T-cell (primary cell): ENCODE data around the gene CABCOCO1. TPM values are rescaled to one million over a fixed set of nuclear protein-coding genes. Genes with fewer than 3 reads are reported as not detected.
"Not testable (repeated sequence)": the region's sequence is repeated elsewhere in the genome, so short reads cannot be mapped to it uniquely, and the experiment has no call there.

Experiments used
- ATAC-seq, 4 experiments: fragments of 200-7000 bp in 3 of 4; fragments of 150-1000 bp in 1 of 4; cut with Tn5 transposase; replicated peaks in 1 of 4; 1 replicate in 3 of 4; 2 replicates in 1 of 4; pipeline ENCODE4 v1.10.0; 2021; ENCODE audit warnings: moderate library complexity in 3 of 4, mild to moderate bottlenecking in 2 of 4, moderate number of reproducible peaks in 1 of 4
- CTCF ChIA-PET, 2 donors: fragments of 300-600 bp; sonication (Branson Sonifier 250); formaldehyde crosslinking; loops; one replicate each; lab custom pipeline; 2022; ENCODE audit warnings: antibody characterized with exemption in 2 of 2; lab: Charles Lee
- POLR2A ChIA-PET, 2 donors: fragments of 300-600 bp; sonication (Branson Sonifier 250); formaldehyde crosslinking; loops; one replicate each; lab custom pipeline; 2022; ENCODE audit warnings: antibody characterized with exemption in 2 of 2; lab: Charles Lee
- DNase-seq, 35 experiments: peaks; one replicate each; pipeline versions ENCODE4 v3.0.0 to v3.0.0-alpha.2; 2013 to 2023
- H3K27ac ChIP-seq: one replicate; pipeline ENCODE4 v1.5.1; 2013; ENCODE audit warnings: low read length
- H3K27me3 ChIP-seq, 2 experiments: replicated peaks in 1 of 2; 1 replicate in 1 of 2; 2 replicates in 1 of 2; pipeline versions ENCODE4 v1.6.1 to v1.7.0; 2013; ENCODE audit warnings: low read length in 1 of 2, mixed read lengths in 1 of 2; ENCODE audit not compliant: control insufficient read depth in 2 of 2, insufficient read depth in 2 of 2; ENCODE audit errors: extremely low read depth in 1 of 2
- H3K36me3 ChIP-seq, 2 donors: 1 replicate in 1 of 2; 2 replicates in 1 of 2; pipeline versions ENCODE4 v1.6.1 to v1.7.0; 2013; ENCODE audit warnings: low read length in 1 of 2; ENCODE audit not compliant: control insufficient read depth in 2 of 2, insufficient read depth in 1 of 2; ENCODE audit errors: extremely low read depth in 1 of 2
- H3K4me1 ChIP-seq, 2 experiments: 1 replicate in 1 of 2; 2 replicates in 1 of 2; pipeline versions ENCODE4 v1.6.1 to v1.7.0; 2013; ENCODE audit warnings: low read length in 2 of 2, mixed read lengths in 1 of 2; ENCODE audit not compliant: insufficient read depth in 2 of 2, control insufficient read depth in 1 of 2; ENCODE audit errors: extremely low read depth in 1 of 2
- H3K4me3 ChIP-seq, 2 donors: 1 replicate in 1 of 2; 2 replicates in 1 of 2; pipeline versions ENCODE4 v1.5.1 to v1.7.0; 2013; ENCODE audit warnings: mild to moderate bottlenecking in 2 of 2, low read length in 1 of 2, moderate library complexity in 1 of 2; ENCODE audit not compliant: control insufficient read depth in 1 of 2; ENCODE audit errors: extremely low read depth in 1 of 2
- H3K9me3 ChIP-seq: 2 replicates; pipeline ENCODE4 v1.7.0; 2013
- H3K27ac Mint-ChIP-seq, 2 donors: one replicate each; pipeline ENCODE4 v1.8.0; 2020 to 2021; ENCODE audit warnings: mild to moderate bottlenecking in 2 of 2, mixed read lengths in 2 of 2
- H3K27me3 Mint-ChIP-seq, 2 donors: one replicate each; pipeline ENCODE4 v1.8.0; 2021 to 2022; ENCODE audit warnings: mixed read lengths in 2 of 2
- H3K36me3 Mint-ChIP-seq: one replicate; pipeline ENCODE4 v1.8.0; 2021; ENCODE audit warnings: mixed read lengths
- H3K4me1 Mint-ChIP-seq, 3 donors: one replicate each; pipeline ENCODE4 v1.8.0; 2020 to 2022; ENCODE audit warnings: mixed read lengths in 3 of 3, mild to moderate bottlenecking in 1 of 3
- H3K4me3 Mint-ChIP-seq, 3 donors: one replicate each; pipeline ENCODE4 v1.8.0; 2020 to 2022; ENCODE audit warnings: mild to moderate bottlenecking in 3 of 3, mixed read lengths in 3 of 3, moderate library complexity in 3 of 3
- H3K9me3 Mint-ChIP-seq, 3 donors: one replicate each; pipeline ENCODE4 v1.8.0; 2020 to 2022; ENCODE audit warnings: mixed read lengths in 3 of 3
- WGBS: methylation state at CpG from one replicate; pipeline ENCODE4 v1.1.5; 2013; ENCODE audit warnings: missing lambda C conversion rate; ENCODE audit not compliant: insufficient coverage; 5-methylcytosine and 5-hydroxymethylcytosine counted together
- total RNA-seq, 35 experiments: library from RNA in 6 of 35; stranded (reverse) in 6 of 35; fragments of 120-200 nt in 1 of 35; gene quantifications; one replicate each; pipeline versions ENCODE4 v1.2.1 to v1.2.4 and lab custom pipeline; 2013 to 2026

Gene CABCOCO1
- total RNA-seq, 5 donors from 2014 or later (not counting 1 experiment from before 2014, with no cell fraction given) = not detected

- Mint-ChIP-seq H3K27me3 (peaks cover 0 to 3% of the 10 kb centered on the region in 2 donors), H3K4me1 (no peaks in the 10 kb centered on the region), H3K4me3 (no peak overlapping the region), H3K36me3 (no peaks in the 10 kb centered on the region), H3K27ac (no peak overlapping the region), H3K9me3 (no peaks in the 10 kb centered on the region)
- Histone ChIP-seq H3K4me3 (no peak overlapping the region), H3K4me1 (no peaks in the 10 kb centered on the region), H3K9me3 (no peaks in the 10 kb centered on the region), H3K36me3 (no peaks in the 10 kb centered on the region), H3K27me3 (peaks cover 0 to 3% of the 10 kb centered on the region in 2 experiments), H3K27ac (no peak overlapping the region)
- 80% methylated on average over 1 of the region's 2 CpGs for WGBS
- no peak for ATAC-seq
- CTCF ChIA-PET = no interaction called here
- DNase-seq = no peak
- POLR2A ChIA-PET = no interaction called here
Measured at GRCh38 chr10:61701055-61701705, 38.5 kb downstream of the CABCOCO1 start.

GRCh38 chr10:61701706-61702105 is 39.0 kb downstream of the CABCOCO1 start:
- no peak overlapping the region for H3K4me3 ChIP-seq
- H3K9me3 ChIP-seq = no peaks in the 10 kb centered on the region
- no peaks in the 10 kb centered on the region for H3K27me3 ChIP-seq
- no peak overlapping the region for H3K27ac Mint-ChIP-seq
- no peaks in the 10 kb centered on the region for H3K36me3 Mint-ChIP-seq
- CTCF ChIA-PET = no interaction called here
- H3K4me3 Mint-ChIP-seq = no peak overlapping the region
- no peak overlapping the region for H3K27ac ChIP-seq
- H3K4me1 Mint-ChIP-seq = no peaks in the 10 kb centered on the region
- no peaks in the 10 kb centered on the region for H3K36me3 ChIP-seq
- H3K4me1 ChIP-seq = no peaks in the 10 kb centered on the region
- peaks cover 0 to 3% of the 10 kb centered on the region in 2 donors for H3K27me3 Mint-ChIP-seq
- ATAC-seq = no peak
- no peaks in the 10 kb centered on the region for H3K9me3 Mint-ChIP-seq
- no peak for DNase-seq
- POLR2A ChIA-PET = no interaction called here
- no CpG with 5 or more reads among the region's 2 CpGs for WGBS

- Histone ChIP-seq H3K36me3 (no peaks in the 10 kb centered on the region), H3K9me3 (no peaks in the 10 kb centered on the region), H3K27me3 (no peaks in the 10 kb centered on the region), H3K27ac (no peak overlapping the region), H3K4me1 (no peaks in the 10 kb centered on the region), H3K4me3 (no peak overlapping the region)
- ATAC-seq (no peak), DNase-seq (no peak)
- H3K27me3 Mint-ChIP-seq = peaks cover 0 to 3% of the 10 kb centered on the region in 2 donors
- ChIA-PET CTCF (no interaction called here), POLR2A (no interaction called here)
- H3K27ac Mint-ChIP-seq = no peak overlapping the region
- no peak overlapping the region for H3K4me3 Mint-ChIP-seq
- H3K9me3 Mint-ChIP-seq = no peaks in the 10 kb centered on the region
- H3K36me3 Mint-ChIP-seq = no peaks in the 10 kb centered on the region
- H3K4me1 Mint-ChIP-seq = no peaks in the 10 kb centered on the region
- WGBS = no CpG with 5 or more reads among the region's 2 CpGs
Measured at GRCh38 chr10:61702584-61702983, 39.9 kb downstream of the CABCOCO1 start.

- POLR2A ChIA-PET = no interaction called here
- no peaks in the 10 kb centered on the region for H3K36me3 ChIP-seq
Measured at GRCh38 chr10:61705022-61705613, 42.4 kb downstream of the CABCOCO1 start.

GRCh38 chr10:61708846-61709245 is 46.1 kb downstream of the CABCOCO1 start:
- ChIA-PET CTCF (interaction anchor here in 1 of 2 donors (0.7 kb wide), 1 partner anchor 577 kb away, joined by 3 read pairs; no protein-coding TSS in a partner anchor), POLR2A (no interaction called here)
- no peak for ATAC-seq
- Histone ChIP-seq H3K4me1 (no peaks in the 10 kb centered on the region), H3K4me3 (no peak overlapping the region), H3K27ac (no peak overlapping the region), H3K36me3 (no peaks in the 10 kb centered on the region), H3K27me3 (no peaks in the 10 kb centered on the region), H3K9me3 (no peaks in the 10 kb centered on the region)
- Mint-ChIP-seq H3K27ac (no peak overlapping the region), H3K4me3 (no peak overlapping the region), H3K4me1 (no peaks in the 10 kb centered on the region), H3K27me3 (peaks cover 10 to 16% of the 10 kb centered on the region in 2 donors), H3K9me3 (no peaks in the 10 kb centered on the region), H3K36me3 (no peaks in the 10 kb centered on the region)
- no CpG with 5 or more reads among the region's 2 CpGs for WGBS
- no peak for DNase-seq

More at GRCh38 chr10:61705022-61705613, 42.4 kb downstream of the CABCOCO1 start:
- no peaks in the 10 kb centered on the region for H3K36me3 Mint-ChIP-seq
- no peaks in the 10 kb centered on the region for H3K9me3 Mint-ChIP-seq
- peaks cover 3 to 5% of the 10 kb centered on the region in 2 donors for H3K27me3 Mint-ChIP-seq
- H3K4me3 ChIP-seq = no peak overlapping the region
- no peak overlapping the region for H3K4me3 Mint-ChIP-seq
- WGBS = 57% methylated on average over 1 of the region's 1 CpG
- no peaks in the 10 kb centered on the region for H3K9me3 ChIP-seq
- H3K4me1 Mint-ChIP-seq = no peaks in the 10 kb centered on the region
- no peaks in the 10 kb centered on the region for H3K4me1 ChIP-seq
- no peaks in the 10 kb centered on the region for H3K27me3 ChIP-seq
- H3K27ac ChIP-seq = no peak overlapping the region
- no peak for DNase-seq
- CTCF ChIA-PET = no interaction called here
- H3K27ac Mint-ChIP-seq = no peak overlapping the region
- ATAC-seq = no peak

GRCh38 chr10:61712105-61712504 is 49.4 kb downstream of the CABCOCO1 start:
- H3K27me3 Mint-ChIP-seq = peaks cover 14 to 26% of the 10 kb centered on the region in 2 donors
- H3K4me3 ChIP-seq, H3K27ac Mint-ChIP-seq, H3K27ac ChIP-seq, H3K9me3 Mint-ChIP-seq, H3K4me1 Mint-ChIP-seq, H3K27me3 ChIP-seq, H3K4me3 Mint-ChIP-seq, H3K36me3 ChIP-seq, CTCF ChIA-PET, H3K4me1 ChIP-seq, H3K36me3 Mint-ChIP-seq, ATAC-seq, DNase-seq, H3K9me3 ChIP-seq, POLR2A ChIA-PET: not testable (repeated sequence)
- WGBS = no CpG with 5 or more reads among the region's 2 CpGs
